IPS DF 4.7 (cell line): ENCODE results near the gene TOMM7.
A peak's percentile ranks its signal among the peaks of the same experiment; 100 is the strongest.
"Not testable (repeated sequence)": the region's sequence is repeated elsewhere in the genome, so short reads cannot be mapped to it uniquely, and the experiment has no call there.

Experiments used
- DNase-seq: peaks from one replicate; pipeline ENCODE4 v3.0.0-alpha.2; 2013; ENCODE audit warnings: low spot score; ENCODE audit errors: extremely low read depth

The TOMM7 gene

DNA sequence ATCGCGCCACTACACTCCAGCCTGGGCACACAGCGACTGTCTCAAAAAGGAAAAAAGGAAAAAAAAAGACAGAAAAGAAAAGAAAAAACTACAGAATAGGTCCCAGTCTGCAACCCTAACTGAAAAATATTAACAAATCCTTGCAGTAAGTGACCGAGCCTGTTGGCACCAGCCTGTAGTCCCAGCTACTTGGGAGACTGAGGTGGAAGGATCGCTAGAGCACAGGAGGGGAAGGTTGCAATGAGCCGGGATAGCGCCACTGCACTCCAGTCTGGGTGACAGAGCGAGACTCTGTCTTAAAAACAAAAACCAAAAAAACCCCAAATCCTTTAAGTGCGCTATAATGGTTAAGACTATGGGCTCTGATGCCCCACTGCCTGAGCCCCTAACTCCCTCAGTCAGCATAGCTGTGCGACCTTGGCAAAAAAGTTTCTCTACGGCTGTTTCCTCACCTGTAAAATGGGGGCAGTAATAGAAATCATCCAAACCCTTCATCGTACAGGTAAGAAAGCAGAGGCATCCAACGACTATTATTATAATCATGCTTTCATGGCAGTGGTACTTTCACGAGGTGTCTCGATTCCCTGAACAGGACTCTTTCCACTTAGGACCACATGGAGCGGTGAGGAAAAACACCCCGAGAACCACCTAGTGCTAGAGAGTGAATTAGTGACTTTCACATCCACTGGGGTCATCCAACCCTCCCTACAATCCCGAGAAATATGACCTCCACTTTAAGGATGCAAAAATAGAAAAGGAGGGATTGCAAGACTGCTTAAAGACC is 755 bp downstream of the TOMM7 start:
- no peak for DNase-seq

DNA sequence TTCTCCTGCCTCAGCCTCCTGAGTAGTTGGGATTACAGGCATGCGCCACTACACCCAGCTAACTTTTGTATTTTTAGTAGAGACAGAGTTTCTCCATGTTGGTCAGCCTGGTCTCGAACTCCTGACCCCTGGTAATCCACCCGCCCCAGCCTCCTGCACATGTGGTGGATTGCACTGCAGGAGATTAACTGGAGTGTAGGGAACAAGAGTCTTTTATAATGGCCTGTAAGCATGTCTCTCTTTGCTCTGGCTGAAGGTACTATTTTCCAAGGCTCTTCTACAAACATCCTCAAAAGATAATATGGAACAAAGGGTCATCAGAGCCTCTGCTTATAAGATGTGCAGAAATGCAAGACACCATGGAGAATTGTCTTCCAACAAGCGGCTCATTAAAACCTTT is 3.2 kb downstream of the TOMM7 start:
- no peak for DNase-seq

DNA sequence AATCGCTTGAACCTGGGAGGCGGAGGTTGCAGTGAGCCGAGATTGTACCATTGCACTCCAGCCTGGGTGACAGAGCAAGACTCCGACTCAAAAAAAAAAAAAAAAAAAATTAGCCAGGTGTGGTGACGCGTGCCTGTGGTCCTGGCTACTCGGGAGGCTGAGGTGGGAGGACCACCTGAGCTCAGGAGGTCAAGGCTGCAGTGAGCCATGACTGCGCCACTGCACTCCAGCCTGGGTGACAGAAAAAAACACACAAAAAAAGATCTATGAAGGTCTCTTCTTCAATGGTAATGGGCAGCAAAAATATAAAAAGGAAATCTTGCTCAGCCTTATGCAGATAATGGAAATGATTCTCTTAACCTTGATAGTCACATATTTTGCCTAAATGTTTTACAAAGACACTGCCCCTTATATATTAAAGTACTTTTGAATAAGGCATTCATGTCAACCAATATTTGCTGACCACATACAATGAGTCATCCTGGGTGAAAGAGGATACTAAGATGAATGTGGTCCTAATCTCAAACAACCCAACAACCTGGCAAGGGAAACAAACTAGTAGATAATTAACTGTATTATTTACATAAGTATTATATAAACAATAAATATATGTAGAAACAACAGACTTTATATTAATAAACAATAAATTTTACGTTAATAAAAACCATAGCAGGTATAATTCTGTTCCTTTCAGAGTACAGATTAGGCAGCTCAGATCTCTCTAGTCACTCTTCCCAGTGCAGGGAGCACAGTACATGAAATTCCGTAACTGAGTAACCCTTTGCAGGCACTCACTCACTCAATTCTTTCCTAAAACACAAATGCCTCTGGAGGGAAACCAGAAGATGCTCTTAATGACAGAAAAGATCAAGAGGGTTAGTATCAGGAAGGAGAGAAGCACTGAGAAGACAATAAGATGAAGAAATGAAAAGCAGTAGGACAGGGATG is 8.1 kb downstream of the TOMM7 start:
- no peak for DNase-seq

DNA sequence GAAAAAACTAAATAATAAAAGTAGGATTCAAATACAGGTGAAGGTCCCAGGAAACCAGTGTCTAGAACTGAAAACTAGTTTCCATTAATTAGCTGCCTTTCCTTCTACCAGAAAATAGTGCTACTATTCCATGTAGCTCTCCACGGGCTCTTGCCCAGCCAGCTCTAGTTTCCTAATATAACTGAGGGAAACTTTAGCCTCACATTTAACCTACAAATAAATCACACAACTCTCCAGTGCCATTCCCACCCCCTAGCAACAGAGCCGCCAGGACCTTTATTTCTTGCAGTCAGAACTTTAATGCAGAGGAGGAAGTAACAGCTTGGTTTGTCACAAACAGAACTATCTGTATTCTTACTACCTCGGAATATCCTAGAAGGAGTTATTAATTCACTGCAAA is 10.3 kb downstream of the TOMM7 start:
- DNase-seq, result no peak

DNA sequence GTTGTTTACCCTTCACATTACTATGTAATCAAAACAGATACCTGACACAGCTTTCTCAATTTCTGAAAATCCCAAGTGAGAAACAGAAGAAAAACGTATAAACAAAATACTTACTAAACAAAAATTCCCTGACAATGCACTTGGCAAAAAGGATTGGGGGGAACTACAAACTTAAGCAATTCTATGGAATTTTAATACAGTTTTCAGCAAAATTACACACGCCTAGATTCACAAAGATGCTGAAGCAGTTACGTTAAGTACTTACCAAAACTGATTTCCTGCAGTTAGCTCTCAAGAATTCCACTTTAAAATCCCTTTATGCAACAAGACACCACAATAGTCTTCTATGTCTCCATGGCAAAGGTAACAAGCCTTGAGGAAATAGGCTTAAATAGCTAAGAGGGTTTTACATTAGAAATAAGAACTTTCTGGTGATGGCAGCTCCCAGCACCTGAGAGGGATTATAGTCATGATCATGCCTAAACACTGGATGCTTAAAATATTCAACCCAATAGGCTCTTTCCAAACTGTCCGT is 10.8 kb downstream of the TOMM7 start:
- DNase-seq, result no peak

DNA sequence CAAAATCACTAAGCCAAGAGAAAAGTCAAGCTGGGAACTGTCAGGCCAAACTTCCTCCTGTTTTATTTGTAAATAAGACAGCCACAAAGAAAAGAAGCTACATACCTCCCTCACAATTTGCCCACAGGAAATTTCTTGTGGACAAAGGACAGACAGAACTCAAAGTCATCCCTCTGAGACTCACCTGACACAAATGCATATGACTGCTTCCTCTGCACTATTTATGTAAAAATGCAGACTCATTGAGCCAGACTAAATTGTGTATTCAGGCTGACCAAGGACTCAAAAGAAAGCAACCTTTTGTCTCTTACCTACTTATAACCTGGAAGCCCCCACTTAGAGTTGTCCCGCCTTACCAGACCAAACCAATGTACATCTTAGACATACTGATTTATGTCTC is 11.8 kb downstream of the TOMM7 start:
- DNase-seq, result peak; percentile 68

DNA sequence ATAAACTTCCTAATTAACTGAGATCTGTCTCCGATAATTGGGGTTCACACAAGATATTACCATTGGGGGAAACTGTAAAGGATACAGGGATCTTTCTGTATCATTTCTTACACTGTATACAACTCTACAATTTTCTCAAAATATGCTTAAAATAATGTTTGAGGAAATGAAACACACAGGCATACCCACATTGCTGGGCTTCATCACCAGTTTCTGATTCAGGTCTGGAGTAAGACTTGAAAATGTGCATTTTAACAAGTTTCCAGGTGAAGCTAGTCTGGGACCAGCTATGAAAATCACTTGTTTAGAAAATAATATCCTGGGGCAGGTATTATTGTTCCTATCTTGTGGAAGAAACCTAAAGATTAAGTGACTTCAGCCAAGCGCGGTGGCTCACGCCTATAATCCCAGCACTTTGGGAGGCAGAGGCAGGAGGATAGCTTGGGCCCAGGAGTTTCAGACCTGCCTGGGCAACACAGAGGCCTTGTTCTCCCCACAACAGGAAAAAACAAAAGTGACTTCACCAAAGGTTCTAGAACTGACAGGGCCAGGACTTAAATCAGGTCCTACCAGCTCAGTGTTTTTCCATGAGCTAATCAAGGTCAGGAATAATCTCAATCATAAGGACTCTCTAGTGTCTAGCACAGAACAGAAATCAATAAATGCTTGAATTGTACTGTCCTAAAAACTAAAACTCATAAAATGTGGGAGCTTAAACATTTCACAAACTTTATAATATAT is 12.6 kb downstream of the TOMM7 start:
- DNase-seq, result no peak

DNA sequence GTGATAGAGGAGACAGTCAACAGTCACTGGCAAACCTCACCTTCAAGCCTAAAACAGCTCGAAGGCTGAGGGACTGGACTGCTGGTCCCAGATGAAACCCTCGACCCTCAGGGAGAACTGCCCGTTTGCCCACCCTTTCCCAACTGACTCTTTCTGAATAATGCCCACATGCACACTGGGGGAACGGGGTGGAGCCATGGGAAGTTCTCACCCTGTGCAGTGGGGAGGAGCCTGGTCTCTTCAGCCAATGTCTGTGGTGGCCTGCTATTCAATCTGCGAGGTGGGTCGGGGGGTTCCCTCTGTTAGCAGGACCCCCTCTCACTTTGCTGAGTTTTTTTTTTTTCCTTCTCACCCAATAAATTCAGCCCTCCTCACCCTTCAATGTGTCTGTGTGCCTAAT is 14.5 kb downstream of the TOMM7 start:
- DNase-seq, result no peak

DNA sequence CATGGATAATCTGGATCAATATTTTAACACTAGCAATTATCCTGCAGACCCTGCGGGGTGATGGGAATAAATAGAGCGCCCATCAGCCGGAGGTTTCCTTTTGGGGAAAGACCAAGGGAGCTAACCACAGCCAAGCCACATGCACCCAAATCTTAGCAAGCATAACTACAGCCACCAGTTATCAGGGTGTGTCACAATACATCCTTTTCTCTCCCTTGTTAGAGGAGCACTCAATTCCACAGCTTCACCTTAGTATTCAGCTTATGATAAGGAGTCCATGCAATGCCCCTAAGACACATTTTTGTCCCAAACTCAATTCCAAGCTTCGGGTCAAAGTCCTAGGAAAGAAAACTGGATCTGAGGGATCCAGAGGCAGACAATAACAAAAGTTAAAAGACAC is 15.9 kb downstream of the TOMM7 start:
- DNase-seq, result no peak

DNA sequence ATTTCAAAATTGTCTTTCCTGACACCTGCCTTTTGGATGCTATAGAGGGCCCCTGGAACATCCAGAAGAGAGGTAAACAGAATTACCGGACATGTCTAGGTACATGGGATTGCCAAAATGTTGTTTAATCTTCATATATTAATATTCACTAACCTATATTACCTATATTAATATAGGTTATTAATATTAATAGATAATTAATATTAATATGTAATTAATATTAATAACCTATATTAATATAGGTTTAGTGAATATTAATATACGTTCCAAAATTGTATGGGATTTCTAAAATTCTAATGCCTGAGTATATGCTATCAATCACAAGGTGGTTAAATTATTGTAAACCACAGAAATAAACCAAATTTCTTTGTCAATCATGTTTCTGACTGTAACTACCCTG is 17.4 kb downstream of the TOMM7 start:
- DNase-seq, result no peak

DNA sequence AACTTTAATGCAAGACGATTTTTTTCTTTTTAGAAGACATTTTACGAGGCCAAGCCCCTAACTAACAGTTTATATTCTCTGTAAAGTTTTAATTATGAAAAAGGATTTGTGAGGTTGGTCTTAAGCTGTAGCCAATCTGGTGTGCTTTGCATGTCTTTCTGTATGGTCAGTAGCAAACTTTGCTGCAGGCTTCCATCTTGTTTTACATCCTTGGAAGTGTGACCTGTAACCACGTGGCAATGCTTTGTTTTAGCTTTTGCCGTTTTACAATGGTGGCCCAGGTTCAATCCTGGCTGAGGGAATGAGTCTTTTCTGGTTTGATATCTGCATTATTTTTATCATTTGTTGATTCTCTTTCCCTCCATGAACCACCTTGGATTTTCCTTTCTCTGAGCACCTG is 19.8 kb downstream of the TOMM7 start:
- not testable (repeated sequence) for DNase-seq

DNA sequence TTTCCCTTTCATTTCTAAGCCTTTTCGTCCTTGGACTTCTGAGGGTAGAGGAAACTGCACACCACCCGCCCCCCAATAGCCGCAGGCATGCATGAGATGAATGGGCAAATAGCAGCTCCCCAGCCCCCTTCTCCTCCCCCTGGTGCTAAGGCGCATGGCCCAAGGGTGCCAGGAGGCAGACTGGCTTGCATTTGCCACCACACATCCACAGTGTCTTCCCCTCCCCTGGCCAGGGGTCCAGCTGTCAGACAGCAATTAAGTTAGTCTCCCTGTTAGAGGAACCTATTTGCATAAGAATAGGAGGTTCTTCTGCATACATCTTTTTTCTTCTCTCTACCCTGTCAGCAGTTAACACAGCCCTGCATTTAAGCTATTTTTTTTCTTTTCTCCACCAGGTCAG is 20.2 kb downstream of the TOMM7 start:
- no peak for DNase-seq

DNA sequence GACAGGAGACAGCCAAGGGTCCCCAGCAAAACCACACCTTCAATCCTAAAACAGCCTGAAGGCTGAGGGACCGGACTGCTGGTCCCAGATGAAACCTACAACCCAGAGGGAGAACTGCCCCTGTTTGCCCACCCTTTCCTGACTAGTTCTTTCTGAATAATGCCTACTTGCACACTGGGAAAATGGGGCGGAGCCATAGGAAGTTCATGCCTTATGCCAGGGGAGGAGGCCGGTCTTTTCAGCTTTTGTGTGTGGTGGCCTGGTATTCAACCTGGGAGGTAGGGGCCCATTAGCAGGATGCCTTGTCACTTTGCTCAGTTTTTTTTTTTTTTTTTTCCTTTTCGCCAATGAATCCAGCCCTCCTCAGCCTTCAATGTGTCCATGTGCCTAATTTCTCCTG is 20.7 kb downstream of the TOMM7 start:
- DNase-seq, result no peak

DNA sequence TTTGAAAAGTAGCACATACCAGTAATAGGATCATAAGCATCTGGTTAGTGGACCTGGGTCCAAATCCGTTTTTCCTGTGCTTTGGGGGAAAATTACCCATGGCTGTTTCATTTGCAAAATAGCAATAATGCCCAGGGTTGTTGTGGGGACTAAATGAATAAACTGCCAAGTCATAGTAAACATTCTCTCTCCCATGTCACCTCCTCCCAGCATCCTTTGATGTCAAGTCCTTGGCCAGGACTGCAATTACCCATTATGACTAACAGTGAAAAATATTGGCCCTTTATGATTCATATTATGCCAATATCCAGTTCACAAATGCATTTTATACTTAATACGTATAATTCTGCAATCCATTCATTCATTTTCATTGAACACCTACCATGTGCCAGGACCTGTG is 23.0 kb downstream of the TOMM7 start:
- no peak for DNase-seq

DNA sequence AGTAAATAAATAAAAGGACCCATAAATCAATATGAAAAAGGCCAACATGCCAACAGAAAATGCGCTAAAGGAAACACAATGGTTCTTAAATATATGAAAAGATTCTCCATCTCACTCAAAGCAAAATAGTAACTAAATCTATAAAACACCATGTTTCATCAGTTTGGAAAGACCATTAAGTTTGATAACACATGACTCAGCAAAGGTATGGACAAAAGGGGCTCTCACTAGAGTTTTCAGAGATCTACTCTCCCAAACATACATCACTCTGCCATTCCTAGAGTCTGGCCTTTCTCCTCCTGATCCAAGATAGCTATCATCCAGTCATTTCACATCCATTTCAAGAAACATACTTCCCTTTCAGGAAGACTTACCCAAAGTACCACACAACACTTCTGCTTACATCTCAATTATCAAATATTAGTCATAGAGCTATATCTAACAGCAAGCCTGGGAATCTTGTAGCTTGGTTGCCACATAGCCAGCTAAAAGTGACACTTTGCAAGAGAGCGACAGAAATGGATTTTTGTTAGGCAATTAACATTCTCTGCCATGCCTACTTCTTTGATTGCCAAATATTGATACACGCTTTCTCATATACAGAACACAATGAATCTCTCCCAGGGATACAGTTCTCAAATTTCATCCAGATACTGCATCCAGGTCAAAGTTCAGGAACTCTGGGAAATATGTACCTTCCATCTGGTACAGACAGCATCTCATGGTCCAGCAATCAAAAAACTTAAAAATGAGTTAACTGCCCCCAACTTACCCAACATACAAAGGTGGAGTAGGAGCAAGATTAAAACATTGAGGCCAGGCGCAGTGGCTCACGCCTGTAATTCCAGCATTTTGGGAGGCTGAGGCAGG is 28.8 kb downstream of the TOMM7 start:
- no peak for DNase-seq

DNA sequence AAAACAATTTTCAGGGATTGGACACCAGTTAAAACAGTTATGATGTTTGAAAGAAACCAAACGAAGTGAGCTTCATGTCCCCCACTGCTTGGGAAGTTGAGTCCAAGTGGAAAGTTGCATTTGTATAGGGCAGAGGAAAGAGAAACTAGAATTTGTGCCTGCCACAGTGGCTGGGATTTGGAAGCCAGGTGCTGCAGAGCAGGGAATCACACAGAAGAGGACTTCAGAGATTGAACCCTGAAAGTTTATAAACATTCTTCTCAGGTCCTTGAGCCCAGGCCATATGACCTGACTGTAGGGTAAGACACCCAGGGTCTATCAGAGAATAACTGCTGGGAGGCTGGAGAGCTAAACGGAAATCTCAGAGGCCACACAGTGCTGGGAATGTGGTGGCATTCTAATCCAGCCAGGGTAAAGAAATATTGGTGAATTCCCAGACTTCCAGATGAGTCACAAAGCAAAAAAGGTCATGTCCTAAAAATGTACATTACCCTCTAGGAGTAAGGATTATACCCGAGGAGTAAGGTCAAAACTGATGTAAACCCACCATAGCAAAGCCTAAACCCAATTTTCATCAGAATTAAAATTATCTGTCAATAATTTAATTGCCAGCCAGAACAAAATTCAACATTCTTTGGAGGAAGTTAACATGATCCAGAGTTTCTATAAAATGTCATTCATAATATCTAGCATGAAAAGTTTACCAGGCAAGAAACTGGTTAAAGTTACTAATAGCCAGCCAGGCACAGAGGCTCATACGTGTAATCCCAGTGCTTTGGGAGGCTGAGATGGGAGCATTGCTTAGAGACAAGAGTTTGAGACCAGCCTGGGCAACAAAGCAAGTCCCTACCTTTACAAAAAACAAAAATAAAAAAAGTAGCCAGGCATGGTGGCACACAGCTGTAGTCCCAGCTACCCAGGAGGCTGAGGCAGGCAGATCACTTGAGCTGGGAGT is 31.2 kb downstream of the TOMM7 start:
- DNase-seq, result no peak

DNA sequence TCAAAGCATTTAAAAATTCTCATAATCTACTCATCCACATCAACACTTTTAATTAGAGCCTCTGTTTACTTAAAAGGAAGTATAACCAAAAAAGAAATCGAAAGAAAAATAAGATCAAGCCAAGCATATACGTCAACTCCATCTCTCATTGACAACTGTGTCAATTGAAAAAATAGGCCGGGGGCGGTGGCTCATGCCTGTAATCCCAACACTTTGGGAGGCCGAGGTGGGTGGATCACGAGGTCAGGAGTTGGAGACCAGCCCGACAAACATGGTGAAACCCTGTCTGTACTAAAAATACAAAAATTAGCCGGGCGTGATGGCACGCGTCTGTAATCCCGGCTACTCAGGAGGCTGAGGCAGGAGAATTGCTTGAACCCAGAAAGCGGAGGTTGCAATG is 32.0 kb downstream of the TOMM7 start:
- not testable (repeated sequence) for DNase-seq

DNA sequence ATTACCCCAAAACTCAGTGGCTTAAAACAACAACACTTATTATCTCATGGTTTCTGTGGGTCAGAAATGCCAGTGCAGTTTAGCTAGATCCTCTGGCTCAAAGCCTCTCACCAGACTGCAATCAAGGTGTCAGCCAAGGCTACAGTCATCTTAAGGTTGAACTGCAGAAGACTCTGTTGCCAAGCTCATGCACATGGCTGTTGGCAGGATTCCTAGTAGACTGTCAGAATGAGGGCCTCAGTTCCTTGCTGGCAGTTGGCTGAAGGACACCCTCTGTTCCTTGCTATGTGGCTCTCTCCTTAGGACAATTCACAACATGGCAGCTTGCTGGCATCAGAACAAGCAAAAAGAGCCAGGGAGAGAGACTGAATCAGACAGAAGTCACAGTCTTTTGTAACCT is 34.7 kb downstream of the TOMM7 start:
- no peak for DNase-seq

DNA sequence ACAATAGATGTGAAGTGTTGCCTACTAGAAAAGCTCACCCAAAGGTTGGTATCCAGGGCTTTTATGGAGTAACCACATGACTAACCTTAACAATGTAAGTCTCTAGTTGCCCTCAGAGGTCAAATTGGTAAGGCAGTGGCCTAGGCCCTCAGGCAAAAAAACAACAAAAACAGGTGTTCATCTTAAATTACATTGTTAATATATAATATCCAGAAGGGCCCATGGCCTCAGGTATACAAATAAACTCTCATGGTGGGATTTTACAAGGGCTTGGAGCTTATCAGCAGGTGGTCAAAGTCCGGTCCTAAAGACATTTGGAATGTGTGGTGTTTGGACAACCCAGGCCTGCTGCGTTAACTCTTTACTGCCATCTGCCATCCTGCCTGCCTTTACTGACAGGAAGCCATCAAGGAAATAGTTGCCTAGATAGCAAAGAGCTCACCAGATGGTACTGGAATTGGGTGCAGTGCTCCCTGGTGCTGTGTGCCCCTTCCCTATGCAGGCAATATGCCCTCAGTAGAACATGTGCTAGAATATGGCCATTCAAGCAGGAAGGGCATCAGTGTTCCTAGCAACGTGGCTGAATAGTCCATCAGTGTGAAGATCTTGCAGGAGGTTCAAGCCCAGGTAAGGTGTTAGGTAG is 36.2 kb downstream of the TOMM7 start:
- DNase-seq, result no peak
